K562 (cell line): ENCODE results near the gene STARD13. TPM values are rescaled to one million over a fixed set of nuclear protein-coding genes. Genes with fewer than 3 reads are reported as not detected.

ENCODE experiments used
- ATAC-seq: fragments of 200-7000 bp; cut with Tn5 transposase; 3 replicates; pipeline ENCODE4 v1.9.1; 2020; ENCODE audit warnings: moderate library complexity
- BruUV-seq: library from RNA; stranded (reverse); fragments of 400-500 nt; replicated peaks from 2 replicates; lab custom pipeline; 2021; lab: Mats Ljungman, UMichigan
- CTCF ChIA-PET: fragments of 300-600 bp; formaldehyde crosslinking; extraction: SDS; loops from one replicate; lab custom pipeline; 2021; ENCODE audit warnings: low intra/inter-chr PET ratio; lab: Yijun Ruan, JAX
- POLR2A ChIA-PET: fragments of 300-600, 350-650 bp; sonication (Branson Sonifier 250); formaldehyde crosslinking; extraction: SDS; loops from one replicate; lab custom pipeline; 2021; ENCODE audit warnings: antibody characterized with exemption, inconsistent platforms; lab: Yijun Ruan, JAX
- DNase-seq, 4 experiments: peaks; one replicate each; pipeline versions ENCODE4 v3.0.0 to v3.0.0-alpha.2; 2011 to 2018; ENCODE audit warnings: low spot score in 3 of 4, mixed read lengths in 3 of 4; ENCODE audit errors: extremely low read depth in 1 of 4
- FAIRE-seq: peaks from 2 replicates; lab custom pipeline; 2011; peaks lifted over from hg19 to GRCh38; lab: Jason Lieb, UNC
- H2AFZ ChIP-seq: 2 replicates; pipeline ENCODE4 v1.6.0; 2011; ENCODE audit warnings: low read depth, low read length, control low read depth, inconsistent platforms
- H3K27ac ChIP-seq: fragments of 200-600 bp; 3 replicates; pipeline ENCODE4 v1.8.0; 2011; ENCODE audit warnings: low read depth, mild to moderate bottlenecking, control low read depth, inconsistent platforms, low read length, moderate library complexity, mixed read lengths; ENCODE audit errors: extremely low read depth
- H3K27me3 ChIP-seq, 2 experiments: fragments of 300-600 bp in 1 of 2; 2 replicates in 1 of 2; 3 replicates in 1 of 2; pipeline versions ENCODE4 v1.6.0 to v1.8.0; 2011; ENCODE audit warnings: inconsistent platforms in 2 of 2, low read length in 2 of 2, mild to moderate bottlenecking in 1 of 2, mixed read lengths in 1 of 2, moderate library complexity in 1 of 2; ENCODE audit not compliant: control insufficient read depth in 2 of 2, insufficient read depth in 2 of 2
- H3K36me3 ChIP-seq: fragments of 300-600 bp; 3 replicates; pipeline ENCODE4 v1.8.0; 2011; ENCODE audit warnings: mild to moderate bottlenecking, low read length, inconsistent platforms; ENCODE audit not compliant: control insufficient read depth, insufficient read depth
- H3K4me1 ChIP-seq, 2 experiments: fragments of 200-600 bp in 1 of 2; replicated peaks in 1 of 2; 2 replicates in 1 of 2; 3 replicates in 1 of 2; pipeline versions ENCODE4 v1.5.1 to v1.8.0; 2011; ENCODE audit warnings: inconsistent platforms in 2 of 2, low read length in 2 of 2, mild to moderate bottlenecking in 1 of 2, mixed read lengths in 1 of 2, moderate library complexity in 1 of 2; ENCODE audit not compliant: control insufficient read depth in 2 of 2, insufficient read depth in 2 of 2
- H3K4me2 ChIP-seq: 2 replicates; pipeline ENCODE4 v1.6.1; 2011; ENCODE audit warnings: low read length, control low read depth, inconsistent platforms, mixed read lengths; ENCODE audit not compliant: insufficient read depth
- H3K4me3 ChIP-seq: fragments of 200-600 bp; sonication (generic), shearing (Covaris generic); 2 replicates; pipeline ENCODE4 v1.5.1; 2016; ENCODE audit warnings: control low read depth, inconsistent platforms
- H3K79me2 ChIP-seq: fragments of 200-600 bp; 3 replicates; pipeline ENCODE4 v1.8.0; 2011; ENCODE audit warnings: low read length, inconsistent platforms; ENCODE audit not compliant: control insufficient read depth, insufficient read depth
- H3K9ac ChIP-seq, 2 experiments: 2 replicates each; pipeline versions ENCODE4 v1.6.0 to v1.6.1; 2011; ENCODE audit warnings: low read depth in 2 of 2, low read length in 2 of 2, control low read depth in 1 of 2, inconsistent platforms in 1 of 2, mild to moderate bottlenecking in 1 of 2, mixed read lengths in 1 of 2; ENCODE audit not compliant: insufficient read depth in 1 of 2
- H3K9me1 ChIP-seq: one replicate; pipeline ENCODE4 v1.6.0; 2011; ENCODE audit warnings: inconsistent platforms, mild to moderate bottlenecking, low read length, moderate library complexity; ENCODE audit not compliant: control insufficient read depth, insufficient read depth
- H3K9me3 ChIP-seq: replicated peaks from 2 replicates; pipeline ENCODE4 v1.5.1; 2011; ENCODE audit warnings: low read depth, low read length, inconsistent platforms; ENCODE audit not compliant: control insufficient read depth, insufficient read depth
- H4K20me1 ChIP-seq: replicated peaks from 2 replicates; pipeline ENCODE4 v1.6.1; 2011; ENCODE audit warnings: low read length, inconsistent platforms, mixed read lengths; ENCODE audit not compliant: control insufficient read depth, insufficient read depth
- CCAR2 ChIP-seq: fragments of 200-400 bp; formaldehyde crosslinking; IDR thresholded peaks from 2 replicates; pipeline ENCODE4 v1.6.1; 2017; ENCODE audit warnings: mild to moderate bottlenecking, low read depth, low read length
- CEBPG ChIP-seq, 3 experiments: fragments of 200-800 bp in 1 of 3; sonication (Bioruptor generic) in 1 of 3; sonication (generic) in 1 of 3; formaldehyde crosslinking in 1 of 3; IDR thresholded peaks in 2 of 3; conservative IDR thresholded peaks in 1 of 3; 2 replicates each; pipeline versions ENCODE4 v1.6.1 to v1.8.0; 2016 to 2022; ENCODE audit warnings: missing compliant biosample characterization in 2 of 3, missing genetic modification characterization in 2 of 3, mild to moderate bottlenecking in 1 of 3, missing genetic modification reagents in 1 of 3
- TCF7L2 ChIP-seq: fragments of 150-350 bp; IDR thresholded peaks from 2 replicates; pipeline ENCODE4 v1.6.1; 2016; ENCODE audit warnings: low read depth, mild to moderate bottlenecking, low read length, moderate library complexity
- TSC22D4 ChIP-seq: fragments of 450-650 bp; IDR thresholded peaks from 2 replicates; pipeline ENCODE4 v1.6.1; 2016; ENCODE audit warnings: missing genetic modification characterization, missing biosample characterization, control low read depth
- WGBS: fragments of 100-300 bp; shearing (Covaris generic); methylation state at CpG from one replicate; pipeline ENCODE4 v1.1.6; 2016; ENCODE audit warnings: low coverage, mixed read lengths; ENCODE audit not compliant: insufficient coverage; ENCODE audit errors: missing lambda C conversion rate; 5-methylcytosine and 5-hydroxymethylcytosine counted together
- in situ Hi-C: fragments of 300-500 bp; cut with MboI; formaldehyde crosslinking; loops from 4 replicates; pipeline ENCODE4 v1.15.0; 2018; ENCODE audit warnings: inconsistent platforms, mixed read lengths
- intact Hi-C: fragments of 100-400 bp; cut with micrococcal nuclease; formaldehyde crosslinking; loops from 2 replicates; pipeline ENCODE4 v1.14.2; 2022
- polyA plus RNA-seq, 8 experiments: library from polyadenylated mRNA; depleted of rRNA in 4 of 8; stranded (reverse) in 5 of 8; unstranded in 3 of 8; fragments of >200 nt; fragmentation: Nextera tagmentation in 2 of 8; fragmentation: Illumina TruSeq in 1 of 8; extraction: Ambion mirVana in 2 of 8; extraction: Trizol in 1 of 8; gene quantifications; 2 replicates each; pipeline versions ENCODE4 v1.2.1 to v1.2.3, GENCODE V29; 2011 to 2014; ENCODE audit warnings: inconsistent platforms in 1 of 8, missing spikeins in 1 of 8
- total RNA-seq, 7 experiments: library from RNA; depleted of rRNA in 6 of 7; stranded (reverse); fragments of >200 nt in 6 of 7; fragmentation: Illumina TruSeq in 2 of 7; extraction: Trizol in 2 of 7; gene quantifications; 2 replicates each; pipeline versions ENCODE4 v1.2.1 to v1.2.3, GENCODE V29; 2011 to 2021; ENCODE audit warnings: low replicate concordance in 1 of 7
- TF ChIP-seq, protein P1 (sequence below): fragments of 250-450 bp; sonication (Bioruptor Pico); IDR thresholded peaks from 2 replicates; pipeline ENCODE4 v1.8.0; 2021; ENCODE audit warnings: mild to moderate bottlenecking, moderate library complexity
- TF ChIP-seq, protein P2 (sequence below): sonication (generic); formaldehyde crosslinking; IDR thresholded peaks from 2 replicates; pipeline ENCODE4 v1.8.1; 2023; ENCODE audit warnings: mild to moderate bottlenecking, missing genetic modification reagents
- TF ChIP-seq, protein P3 (sequence below): fragments of 450-650 bp; IDR thresholded peaks from 2 replicates; pipeline ENCODE4 v1.6.1; 2017; ENCODE audit warnings: mild to moderate bottlenecking, moderate library complexity

Gene STARD13
- total and polyA plus RNA-seq, 9 of the 15 experiments (the other 6 are each of a cell fraction or from before 2014, with no cell fraction given), result 0.11 TPM; not detected in 8

DNA sequence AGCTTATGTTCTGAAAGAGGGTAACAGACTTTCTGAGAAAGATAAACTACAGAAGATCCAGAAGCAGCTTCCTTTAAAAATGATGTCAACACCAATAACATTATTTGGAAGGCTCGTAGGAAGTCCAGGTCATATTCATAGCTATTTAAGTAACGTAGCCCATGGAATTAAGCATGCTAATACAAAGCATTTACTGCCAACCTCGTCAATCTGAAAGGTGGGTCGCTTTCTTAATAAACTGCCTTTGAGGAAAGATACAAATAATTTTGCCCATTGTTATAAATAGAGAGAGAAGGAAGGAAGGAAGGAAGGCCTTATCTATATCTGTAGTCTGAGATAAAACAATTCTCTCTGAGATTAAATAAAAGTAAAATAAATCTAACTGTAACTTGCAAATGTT is 80.3 kb downstream of the STARD13 start:
- H3K4me2 ChIP-seq, result no peak overlapping the region
- in situ Hi-C loops, result no loop called here
- H3K27ac ChIP-seq, result no peak overlapping the region
- ATAC-seq (no peak), DNase-seq (no peak), FAIRE-seq (no peak)
- ChIA-PET CTCF (no interaction called here), POLR2A (no interaction called here)
- no peak overlapping the region for H3K4me3 ChIP-seq
- no peaks in the 10 kb centered on the region for H3K79me2 ChIP-seq
- TF ChIP-seq CEBPG (CRISPR knock-in tag; IDR thresholded peaks at IDR 0.05) (no peak), CEBPG (tag; conservative IDR thresholded peaks at IDR 0.05 in 1 of 2, IDR thresholded peaks at IDR 0.05 in 1 of 2) (no peak)
- no peaks in the 10 kb centered on the region for H3K27me3 ChIP-seq
- H2AFZ ChIP-seq, result no peak overlapping the region
- no peaks in the 10 kb centered on the region for H3K4me1 ChIP-seq
- H3K9me1 ChIP-seq, result no peaks in the 10 kb centered on the region
- intact Hi-C loops, result no loop called here
- no peak overlapping the region for H3K9ac ChIP-seq
- no peaks in the 10 kb centered on the region for H4K20me1 ChIP-seq
- no peaks in the 10 kb centered on the region for H3K9me3 ChIP-seq
- H3K36me3 ChIP-seq, result no peaks in the 10 kb centered on the region
- BruUV-seq, result no TSS peak
- 4% methylated on average over 4 of the region's 4 CpGs for WGBS

DNA sequence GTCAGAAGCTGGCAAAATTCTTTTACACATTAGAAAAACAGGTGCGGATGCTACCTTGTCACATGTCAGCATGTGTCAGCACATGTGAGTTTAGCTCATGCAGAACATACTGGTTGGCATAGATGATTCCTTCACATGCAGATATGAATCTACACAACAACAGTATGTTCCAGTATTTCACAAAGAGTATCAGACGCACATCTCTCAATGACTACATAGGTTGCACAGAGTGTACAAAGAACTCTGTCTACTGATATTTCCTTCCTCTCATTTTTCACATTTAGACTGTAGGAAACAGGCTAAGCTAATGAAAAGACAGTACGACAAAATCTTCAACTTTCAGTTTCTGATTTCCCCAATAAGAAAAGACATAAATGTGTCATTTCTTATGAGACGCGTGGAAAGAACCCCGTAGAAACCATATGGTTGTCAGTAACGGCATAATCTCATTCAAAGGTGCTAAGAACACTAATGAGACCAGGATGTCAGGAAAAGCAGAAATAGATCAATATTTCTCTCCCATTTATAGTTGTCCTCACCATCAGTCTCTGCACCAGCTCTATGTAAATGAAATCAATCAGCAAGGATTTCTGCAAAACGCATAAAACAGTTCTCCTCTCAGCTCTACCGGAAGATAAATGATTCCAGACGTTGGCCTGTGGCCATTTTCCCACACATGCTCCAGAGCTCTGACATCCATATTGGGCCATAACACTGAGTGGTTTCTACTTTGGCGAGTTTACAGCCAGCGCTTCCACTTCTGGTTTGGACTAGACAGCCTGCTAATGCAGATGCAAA is 81.2 kb downstream of the STARD13 start:
- H3K36me3 ChIP-seq, result no peaks in the 10 kb centered on the region
- H3K4me3 ChIP-seq, result no peak overlapping the region
- H3K27me3 ChIP-seq, result no peaks in the 10 kb centered on the region
- no peak overlapping the region for H3K9ac ChIP-seq
- ATAC-seq, result no peak
- intact Hi-C loops, result no loop called here
- no TSS peak for BruUV-seq
- ChIA-PET POLR2A (no interaction called here), CTCF (no interaction called here)
- 1% methylated on average over 12 of the region's 12 CpGs for WGBS
- H3K9me1 ChIP-seq, result no peaks in the 10 kb centered on the region
- no peaks in the 10 kb centered on the region for H4K20me1 ChIP-seq
- H2AFZ ChIP-seq, result no peak overlapping the region
- in situ Hi-C loops, result no loop called here
- no peak for FAIRE-seq
- no peak for DNase-seq
- H3K27ac ChIP-seq, result no peak overlapping the region
- no peaks in the 10 kb centered on the region for H3K79me2 ChIP-seq
- no peak overlapping the region for H3K4me2 ChIP-seq
- no peaks in the 10 kb centered on the region for H3K4me1 ChIP-seq
- H3K9me3 ChIP-seq, result no peaks in the 10 kb centered on the region
- TF ChIP-seq TCF7L2 (no peak), CCAR2 (no peak), TSC22D4 (tag) (no peak)
- TF ChIP-seq, protein P1, sequence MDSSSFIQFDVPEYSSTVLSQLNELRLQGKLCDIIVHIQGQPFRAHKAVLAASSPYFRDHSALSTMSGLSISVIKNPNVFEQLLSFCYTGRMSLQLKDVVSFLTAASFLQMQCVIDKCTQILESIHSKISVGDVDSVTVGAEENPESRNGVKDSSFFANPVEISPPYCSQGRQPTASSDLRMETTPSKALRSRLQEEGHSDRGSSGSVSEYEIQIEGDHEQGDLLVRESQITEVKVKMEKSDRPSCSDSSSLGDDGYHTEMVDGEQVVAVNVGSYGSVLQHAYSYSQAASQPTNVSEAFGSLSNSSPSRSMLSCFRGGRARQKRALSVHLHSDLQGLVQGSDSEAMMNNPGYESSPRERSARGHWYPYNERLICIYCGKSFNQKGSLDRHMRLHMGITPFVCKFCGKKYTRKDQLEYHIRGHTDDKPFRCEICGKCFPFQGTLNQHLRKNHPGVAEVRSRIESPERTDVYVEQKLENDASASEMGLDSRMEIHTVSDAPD (CRISPR knock-in tag), result no peak
- TF ChIP-seq, protein P2, sequence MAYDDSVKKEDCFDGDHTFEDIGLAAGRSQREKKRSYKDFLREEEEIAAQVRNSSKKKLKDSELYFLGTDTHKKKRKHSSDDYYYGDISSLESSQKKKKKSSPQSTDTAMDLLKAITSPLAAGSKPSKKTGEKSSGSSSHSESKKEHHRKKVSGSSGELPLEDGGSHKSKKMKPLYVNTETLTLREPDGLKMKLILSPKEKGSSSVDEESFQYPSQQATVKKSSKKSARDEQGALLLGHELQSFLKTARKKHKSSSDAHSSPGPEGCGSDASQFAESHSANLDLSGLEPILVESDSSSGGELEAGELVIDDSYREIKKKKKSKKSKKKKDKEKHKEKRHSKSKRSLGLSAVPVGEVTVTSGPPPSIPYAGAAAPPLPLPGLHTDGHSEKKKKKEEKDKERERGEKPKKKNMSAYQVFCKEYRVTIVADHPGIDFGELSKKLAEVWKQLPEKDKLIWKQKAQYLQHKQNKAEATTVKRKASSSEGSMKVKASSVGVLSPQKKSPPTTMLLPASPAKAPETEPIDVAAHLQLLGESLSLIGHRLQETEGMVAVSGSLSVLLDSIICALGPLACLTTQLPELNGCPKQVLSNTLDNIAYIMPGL (CRISPR knock-in tag), result no peak
- TF ChIP-seq, protein P3, sequence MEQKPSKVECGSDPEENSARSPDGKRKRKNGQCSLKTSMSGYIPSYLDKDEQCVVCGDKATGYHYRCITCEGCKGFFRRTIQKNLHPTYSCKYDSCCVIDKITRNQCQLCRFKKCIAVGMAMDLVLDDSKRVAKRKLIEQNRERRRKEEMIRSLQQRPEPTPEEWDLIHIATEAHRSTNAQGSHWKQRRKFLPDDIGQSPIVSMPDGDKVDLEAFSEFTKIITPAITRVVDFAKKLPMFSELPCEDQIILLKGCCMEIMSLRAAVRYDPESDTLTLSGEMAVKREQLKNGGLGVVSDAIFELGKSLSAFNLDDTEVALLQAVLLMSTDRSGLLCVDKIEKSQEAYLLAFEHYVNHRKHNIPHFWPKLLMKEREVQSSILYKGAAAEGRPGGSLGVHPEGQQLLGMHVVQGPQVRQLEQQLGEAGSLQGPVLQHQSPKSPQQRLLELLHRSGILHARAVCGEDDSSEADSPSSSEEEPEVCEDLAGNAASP, result no peak
